Stimulated activated CD8-positive, alpha-beta memory T cell treated with anti-CD3 and anti-CD28 coated beads, Interleukin-15, amount 100 ng/mL, for 1 hour (primary cell): ENCODE measurements around the gene KCNK5.

Experiments
- DNase-seq: peaks from one replicate; pipeline ENCODE4 v3.0.0-alpha.2; 2020; ENCODE audit warnings: low read depth

Gene KCNK5

GRCh38 chr6:39228992-39229767 is at the start of gene KCNK5:
Gene KCNK5, minus strand, starts transcription at chr6:39229475. Its CDS starts 364 bp downstream, at chr6:39229111.
- DNase-seq = peak; percentile 22

GRCh38 chr6:39276379-39276995 is 47.2 kb upstream of the KCNK5 start:
- DNase-seq = no peak

GRCh38 chr6:39274903-39275302 is 45.6 kb upstream of the KCNK5 start:
- no peak for DNase-seq

GRCh38 chr6:39274471-39274870 is 45.2 kb upstream of the KCNK5 start:
- DNase-seq = no peak

- no peak for DNase-seq
Measured at GRCh38 chr6:39273406-39273821, 44.1 kb upstream of the KCNK5 start.

- DNase-seq = no peak
Measured at GRCh38 chr6:39269961-39270360, 40.7 kb upstream of the KCNK5 start.

GRCh38 chr6:39268721-39269120 is 39.4 kb upstream of the KCNK5 start:
- DNase-seq = no peak

- DNase-seq = no peak
Measured at GRCh38 chr6:39268171-39268570, 38.9 kb upstream of the KCNK5 start.

GRCh38 chr6:39266782-39267355 is 37.6 kb upstream of the KCNK5 start:
- no peak for DNase-seq

GRCh38 chr6:39266375-39266774 is 37.1 kb upstream of the KCNK5 start:
- no peak for DNase-seq

GRCh38 chr6:39263303-39264037 is 34.2 kb upstream of the KCNK5 start:
- DNase-seq = no peak

- DNase-seq = no peak
Measured at GRCh38 chr6:39261751-39262150, 32.5 kb upstream of the KCNK5 start.

GRCh38 chr6:39260953-39261352 is 31.7 kb upstream of the KCNK5 start:
- DNase-seq = no peak

- DNase-seq = no peak
Measured at GRCh38 chr6:39260456-39260855, 31.2 kb upstream of the KCNK5 start.

GRCh38 chr6:39256294-39256940 is 27.1 kb upstream of the KCNK5 start:
- no peak for DNase-seq

GRCh38 chr6:39254999-39255535 is 25.8 kb upstream of the KCNK5 start:
- DNase-seq = no peak

- DNase-seq = no peak
Measured at GRCh38 chr6:39251406-39251805, 22.1 kb upstream of the KCNK5 start.

- no peak for DNase-seq
Measured at GRCh38 chr6:39250507-39250906, 21.2 kb upstream of the KCNK5 start.

GRCh38 chr6:39249278-39249677 is 20.0 kb upstream of the KCNK5 start:
- DNase-seq = no peak

GRCh38 chr6:39247667-39248194 is 18.5 kb upstream of the KCNK5 start:
- DNase-seq = no peak

GRCh38 chr6:39243809-39244208 is 14.5 kb upstream of the KCNK5 start:
- no peak for DNase-seq
